Adrenal gland (tissue), 12 donors: ENCODE measurements around the gene TLCD4. TPM values are rescaled to one million over a fixed set of nuclear protein-coding genes. Genes with fewer than 3 reads are reported as not detected.

Source experiments
- DNase-seq, 7 donors: peaks; one replicate each; pipeline ENCODE4 v3.0.0-alpha.2; 2019 to 2020
- H3K27ac ChIP-seq, 5 donors: fragments of 200-600 bp; sonication (generic) in 4 of 5; 1 replicate in 3 of 5; 2 replicates in 2 of 5; pipeline versions ENCODE4 v1.5.1 to v1.8.0; 2016 to 2020; ENCODE audit warnings: mild to moderate bottlenecking in 1 of 5
- H3K27me3 ChIP-seq: fragments of 200-600 bp; 2 replicates; pipeline ENCODE4 v1.8.0; 2021
- H3K36me3 ChIP-seq, 2 donors: fragments of 200-600 bp; replicated peaks in 1 of 2; 1 replicate in 1 of 2; 2 replicates in 1 of 2; pipeline versions ENCODE4 v1.5.1 to v1.8.0; 2018 to 2022
- H3K4me1 ChIP-seq, 2 donors: fragments of 200-600 bp; replicated peaks in 1 of 2; 1 replicate in 1 of 2; 2 replicates in 1 of 2; pipeline versions ENCODE4 v1.5.1 to v1.8.0; 2018 to 2021
- H3K4me3 ChIP-seq, 4 donors: fragments of 200-600 bp; sonication (generic) in 3 of 4; one replicate each; pipeline ENCODE4 v1.5.1; 2016 to 2018
- H3K9me3 ChIP-seq, 3 donors: fragments of 200-600 bp; sonication (generic) in 1 of 3; replicated peaks in 1 of 3; 1 replicate in 2 of 3; 2 replicates in 1 of 3; pipeline versions ENCODE4 v1.5.1 to v1.8.0; 2016 to 2021
- CTCF ChIP-seq, 6 experiments: fragments of 450-650 bp in 4 of 6; fragments of 200-600 bp in 2 of 6; sonication (generic) in 1 of 6; IDR thresholded peaks; 1 replicate in 5 of 6; 2 replicates in 1 of 6; pipeline versions ENCODE4 v1.5.1 to v1.8.0; 2016 to 2021; ENCODE audit warnings: antibody characterized with exemption in 6 of 6, mild to moderate bottlenecking in 2 of 6, moderate library complexity in 1 of 6
- POLR2A ChIP-seq, 2 donors: fragments of 450-650 bp; IDR thresholded peaks; one replicate each; pipeline ENCODE4 v1.6.1; 2017; ENCODE audit warnings: antibody characterized with exemption in 2 of 2, mild to moderate bottlenecking in 2 of 2, moderate library complexity in 1 of 2
- WGBS, 4 donors: extraction: QIAGEN DNeasy Blood & Tissue Kit in 2 of 4; methylation state at CpG; one replicate each; pipeline versions ENCODE4 v1.1.5 to v1.1.7; 2013 to 2017; 5-methylcytosine and 5-hydroxymethylcytosine counted together
- intact Hi-C, 2 donors: fragments of 100-400 bp; cut with DNase I; formaldehyde crosslinking; loops; one replicate each; pipeline versions ENCODE4 v1.14.1 to v1.15.0; 2022 to 2023
- polyA plus RNA-seq, 3 donors: library from polyadenylated mRNA; stranded (reverse); fragments of 200-250 nt in 2 of 3; fragments of 350-450 nt in 1 of 3; fragmentation: Illumina TruSeq in 1 of 3; extraction: RNeasy Lipid Tissue Mini Kit (QIAGEN cat#74804) in 1 of 3; gene quantifications; one replicate each; pipeline ENCODE4 v1.2.3, GENCODE V29; 2013 to 2014
- total RNA-seq, 9 donors: library from RNA; depleted of rRNA in 4 of 9; stranded (reverse); fragments of >200 nt in 4 of 9; fragments of 120-200 nt in 1 of 9; fragmentation: NEBNext Ultra II Directional in 1 of 9; extraction: Animal tissue kit (Norgen Biotek cat#: 25700) in 1 of 9; gene quantifications; one replicate each; pipeline versions ENCODE4 v1.1.0 to v1.2.4, GENCODE V29; 2013 to 2023
- donor health status: healthy with polysubstance abuse.
- donor health status: Bipolar disorder and iron deficiency.
- donor health status: DM: yes; HTN: yes; CAD: no.
- donor health status: DM: no; HTN: no; CAD: no.
- donor health status: DM: no; HTN: no; CAD: no.
- donor health status: DM: yes; HTN: yes; CAD: no.

TLCD4 gene
- total and polyA plus RNA-seq, 12 donors, result 1.6 to 41.3 (median 19.6) TPM

- peaks cover 0 to 9% of the 10 kb centered on the region in 2 donors for H3K4me1 ChIP-seq
- H3K36me3 ChIP-seq, result no peaks in the 10 kb centered on the region
- no peaks in the 10 kb centered on the region for H3K9me3 ChIP-seq
- 9 to 22% (median 18%) methylated on average over 3 of the region's 3 CpGs for WGBS, 4 donors
- TF ChIP-seq POLR2A (IDR thresholded peaks at IDR 0.05), result no peak
- TF ChIP-seq CTCF (IDR thresholded peaks at IDR 0.05), result no peak
- peak overlapping the region in 3 of 5 donors; percentile 78 to 92 (median 81) for H3K27ac ChIP-seq
- no peaks in the 10 kb centered on the region for H3K27me3 ChIP-seq
- intact Hi-C loops, result loop anchor here in 1 of 2 donors (5.0 kb wide), 1 partner anchor 159 kb away; the partner anchor contains the start of gene RWDD3
- peak overlapping the region in 3 of 4 donors; percentile 50 to 88 (median 60) for H3K4me3 ChIP-seq
- no peak for DNase-seq
Observed at GRCh38 chr1:95073446-95073845, 43.7 kb upstream of the TLCD4 start.

GRCh38 chr1:95076034-95076433 is 41.1 kb upstream of the TLCD4 start:
- Histone ChIP-seq H3K4me1 (peaks cover 0 to 9% of the 10 kb centered on the region in 2 donors), H3K27me3 (no peaks in the 10 kb centered on the region), H3K27ac (no peak overlapping the region), H3K36me3 (no peaks in the 10 kb centered on the region), H3K9me3 (no peaks in the 10 kb centered on the region), H3K4me3 (no peak overlapping the region)
- DNase-seq, result no peak
- intact Hi-C loops, result no loop called here
- TF ChIP-seq POLR2A (IDR thresholded peaks at IDR 0.05) (no peak), CTCF (IDR thresholded peaks at IDR 0.05) (no peak)

- DNase-seq, result no peak
- intact Hi-C loops, result loop anchor here in 1 of 2 donors (10.0 kb wide), 1 partner anchor 154 kb away; the partner anchor contains the start of gene RWDD3
- TF ChIP-seq POLR2A (IDR thresholded peaks at IDR 0.05) (no peak), CTCF (IDR thresholded peaks at IDR 0.05) (no peak)
- Histone ChIP-seq H3K4me1 (no peaks in the 10 kb centered on the region), H3K4me3 (no peak overlapping the region), H3K27ac (no peak overlapping the region), H3K27me3 (no peaks in the 10 kb centered on the region), H3K36me3 (no peaks in the 10 kb centered on the region), H3K9me3 (no peaks in the 10 kb centered on the region)
- WGBS, 4 donors, result 83 to 90% (median 89%) methylated on average over 1 of the region's 1 CpG
Observed at GRCh38 chr1:95080446-95080845, 36.7 kb upstream of the TLCD4 start.

GRCh38 chr1:95080879-95081278 is 36.3 kb upstream of the TLCD4 start:
- Histone ChIP-seq H3K4me3 (no peak overlapping the region), H3K4me1 (no peaks in the 10 kb centered on the region), H3K36me3 (no peaks in the 10 kb centered on the region), H3K27me3 (no peaks in the 10 kb centered on the region), H3K27ac (no peak overlapping the region), H3K9me3 (no peaks in the 10 kb centered on the region)
- TF ChIP-seq CTCF (IDR thresholded peaks at IDR 0.05) (no peak), POLR2A (IDR thresholded peaks at IDR 0.05) (no peak)
- intact Hi-C loops, result loop anchor here in 1 of 2 donors (10.0 kb wide), 1 partner anchor 154 kb away; the partner anchor contains the start of gene RWDD3
- no peak for DNase-seq
- WGBS, 4 donors, result 67 to 96% (median 88%) methylated on average over 1 of the region's 1 CpG
